Thyroid gland (tissue), 4 donors: ENCODE measurements around the gene EMX1.

Source experiments
- POLR2A ChIP-seq, 2 donors: fragments of 450-650 bp; IDR thresholded peaks; one replicate each; pipeline ENCODE4 v1.6.1; 2017; ENCODE audit warnings: antibody characterized with exemption in 2 of 2, mild to moderate bottlenecking in 2 of 2, moderate library complexity in 1 of 2
- TF ChIP-seq, protein P1 (sequence below), 6 experiments: fragments of 200-600 bp in 3 of 6; fragments of 450-650 bp in 3 of 6; sonication (generic) in 3 of 6; IDR thresholded peaks; one replicate each; pipeline ENCODE4 v1.5.1; 2016 to 2019; ENCODE audit warnings: antibody characterized with exemption in 6 of 6, mild to moderate bottlenecking in 2 of 6, inconsistent platforms in 1 of 6, moderate library complexity in 1 of 6

DNA sequence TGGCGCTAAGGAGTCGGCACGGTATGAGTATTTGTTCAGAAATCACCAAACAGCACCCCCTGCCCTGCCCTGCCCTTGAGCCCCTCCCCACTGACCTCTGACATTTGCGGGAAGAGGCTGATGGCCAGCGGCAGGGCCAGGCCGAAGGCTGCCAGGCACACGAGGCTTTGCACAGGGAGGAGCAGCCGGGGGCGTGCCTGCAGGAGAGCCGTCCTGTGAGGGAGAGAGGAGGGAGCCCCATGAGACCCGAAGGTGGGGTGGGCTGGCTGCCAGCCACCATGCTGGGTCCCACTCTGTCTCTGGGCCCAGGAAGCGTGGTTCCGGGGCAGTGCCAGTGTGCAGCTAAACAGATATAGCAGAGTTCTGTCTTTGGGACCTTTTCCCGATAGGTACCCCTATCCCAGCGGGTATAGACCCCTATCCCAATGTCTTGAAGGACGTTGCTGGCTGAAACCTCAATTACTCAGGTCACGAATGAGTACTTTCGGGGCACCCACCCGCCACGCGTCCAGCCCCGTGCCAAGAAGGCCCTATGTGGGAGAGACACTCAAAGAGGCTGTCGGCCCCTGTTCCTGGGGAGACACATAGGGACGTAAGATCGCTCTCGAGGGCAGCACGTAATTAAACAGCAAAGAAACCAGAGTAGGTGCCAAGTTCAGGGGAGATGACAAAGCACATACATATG lies 43.9 kb downstream of the EMX1 start:
- TF ChIP-seq, protein P1, sequence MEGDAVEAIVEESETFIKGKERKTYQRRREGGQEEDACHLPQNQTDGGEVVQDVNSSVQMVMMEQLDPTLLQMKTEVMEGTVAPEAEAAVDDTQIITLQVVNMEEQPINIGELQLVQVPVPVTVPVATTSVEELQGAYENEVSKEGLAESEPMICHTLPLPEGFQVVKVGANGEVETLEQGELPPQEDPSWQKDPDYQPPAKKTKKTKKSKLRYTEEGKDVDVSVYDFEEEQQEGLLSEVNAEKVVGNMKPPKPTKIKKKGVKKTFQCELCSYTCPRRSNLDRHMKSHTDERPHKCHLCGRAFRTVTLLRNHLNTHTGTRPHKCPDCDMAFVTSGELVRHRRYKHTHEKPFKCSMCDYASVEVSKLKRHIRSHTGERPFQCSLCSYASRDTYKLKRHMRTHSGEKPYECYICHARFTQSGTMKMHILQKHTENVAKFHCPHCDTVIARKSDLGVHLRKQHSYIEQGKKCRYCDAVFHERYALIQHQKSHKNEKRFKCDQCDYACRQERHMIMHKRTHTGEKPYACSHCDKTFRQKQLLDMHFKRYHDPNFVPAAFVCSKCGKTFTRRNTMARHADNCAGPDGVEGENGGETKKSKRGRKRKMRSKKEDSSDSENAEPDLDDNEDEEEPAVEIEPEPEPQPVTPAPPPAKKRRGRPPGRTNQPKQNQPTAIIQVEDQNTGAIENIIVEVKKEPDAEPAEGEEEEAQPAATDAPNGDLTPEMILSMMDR (IDR thresholded peaks at IDR 0.05), result no peak
- no peak for TF ChIP-seq POLR2A (IDR thresholded peaks at IDR 0.05)
